ENCODE measurements around the gene KISS1.

DNA sequence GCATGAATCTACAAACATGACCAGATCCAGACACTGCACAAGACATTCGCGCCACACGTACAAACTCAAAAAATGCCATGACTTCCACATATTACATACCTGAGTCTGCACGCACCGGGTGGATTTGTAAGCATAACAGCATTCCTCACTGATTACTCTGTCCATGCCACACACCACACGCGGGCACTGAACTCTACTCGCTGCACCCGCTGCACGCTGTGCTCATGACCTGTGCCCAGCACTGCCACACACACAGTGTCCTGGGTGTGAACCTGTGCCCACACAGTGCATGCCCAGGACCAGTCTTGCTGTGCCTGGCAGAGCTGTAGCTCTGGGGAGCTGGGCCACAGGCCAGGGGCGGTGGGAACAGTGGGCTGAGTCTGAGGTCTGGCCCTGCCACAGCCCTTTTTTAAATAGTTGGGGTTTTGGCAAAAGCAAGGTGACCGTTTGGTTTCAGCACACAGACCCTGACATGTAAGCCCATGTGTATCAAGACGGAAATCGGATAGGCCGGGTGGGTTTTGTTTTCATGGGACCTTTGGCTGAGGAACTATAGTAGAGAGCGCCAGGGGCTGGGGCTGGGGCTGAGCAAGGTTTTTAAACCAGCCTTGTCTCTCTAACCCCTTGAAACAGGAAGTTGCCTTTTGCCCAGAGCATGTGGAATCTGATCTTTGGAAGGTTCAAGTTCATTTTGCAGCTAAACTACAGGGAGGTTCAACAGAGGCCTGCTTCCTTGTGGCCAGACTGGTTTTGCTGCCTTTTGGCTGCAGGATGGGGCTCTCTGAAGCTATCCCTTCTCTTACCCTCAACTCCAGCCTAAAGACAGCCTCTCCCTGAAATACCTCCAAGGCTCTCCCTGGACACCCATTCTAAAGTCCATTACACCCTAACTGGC is 29.8 kb upstream of the KISS1 start:
- TF ChIP-seq CTCF (IDR thresholded peaks at IDR 0.05; ENCODE audit: insufficient read depth, low read depth, low read length) (no peak), EZH2 (IDR thresholded peaks at IDR 0.05; ENCODE audit: insufficient read depth, low read length) (no peak)

Measured in astrocyte (in vitro differentiated cells and primary cell).